ENCODE results near the gene IQCC. TPM values are rescaled to one million over a fixed set of nuclear protein-coding genes. Genes with fewer than 3 reads are reported as not detected.
A peak's percentile ranks its signal among the peaks of the same experiment; 100 is the strongest.

The IQCC gene
- total and polyA plus RNA-seq, 7 donors: 0.24 to 1.2 (median 0.69) TPM

DNA sequence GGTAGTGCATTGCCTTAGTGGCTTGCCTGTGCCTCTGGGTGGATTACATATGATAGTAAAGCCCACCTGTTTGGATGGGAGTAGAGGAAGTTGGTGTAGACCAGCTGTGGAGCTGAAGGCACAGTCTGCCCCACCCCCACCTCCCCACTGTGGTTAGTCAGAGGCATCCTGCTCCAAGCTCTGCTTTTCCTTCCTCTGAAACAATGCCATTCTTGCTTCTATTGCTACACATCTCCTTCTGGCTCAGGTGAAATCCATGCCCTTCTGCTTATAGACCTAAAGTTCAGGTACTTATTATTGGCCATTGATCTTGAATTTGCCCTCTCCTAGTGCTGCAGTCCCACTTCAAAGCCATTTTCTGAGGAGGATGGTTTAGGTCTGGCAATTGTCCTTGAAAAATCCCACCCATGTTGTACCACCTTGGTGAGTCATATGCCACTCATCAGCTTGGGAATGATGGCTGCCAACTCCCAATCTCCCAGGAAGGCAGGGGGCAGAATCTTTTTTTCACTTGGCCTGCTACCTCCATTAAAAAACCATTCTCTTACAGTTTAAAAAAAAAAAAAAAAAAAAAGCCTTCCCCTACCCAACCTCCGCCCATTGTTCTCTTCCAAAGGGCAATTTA, 32.7 kb upstream of the IQCC start:
- Histone ChIP-seq H3K27me3 (ENCODE audit: insufficient read depth in 3 of 3, low read length in 2 of 3) (no peaks in the 10 kb centered on the region), H3K36me3 (ENCODE audit: insufficient read depth in 1 of 2, low read depth in 1 of 2) (peaks cover 13 to 75% of the 10 kb centered on the region in 2 donors), H3K4me1 (no peaks in the 10 kb centered on the region), H3K9me3 (no peaks in the 10 kb centered on the region), H3K27ac (no peak overlapping the region), H3K4me3 (no peak overlapping the region)
- ATAC-seq (no peak), DNase-seq (no peak)
- TF ChIP-seq, protein P1, sequence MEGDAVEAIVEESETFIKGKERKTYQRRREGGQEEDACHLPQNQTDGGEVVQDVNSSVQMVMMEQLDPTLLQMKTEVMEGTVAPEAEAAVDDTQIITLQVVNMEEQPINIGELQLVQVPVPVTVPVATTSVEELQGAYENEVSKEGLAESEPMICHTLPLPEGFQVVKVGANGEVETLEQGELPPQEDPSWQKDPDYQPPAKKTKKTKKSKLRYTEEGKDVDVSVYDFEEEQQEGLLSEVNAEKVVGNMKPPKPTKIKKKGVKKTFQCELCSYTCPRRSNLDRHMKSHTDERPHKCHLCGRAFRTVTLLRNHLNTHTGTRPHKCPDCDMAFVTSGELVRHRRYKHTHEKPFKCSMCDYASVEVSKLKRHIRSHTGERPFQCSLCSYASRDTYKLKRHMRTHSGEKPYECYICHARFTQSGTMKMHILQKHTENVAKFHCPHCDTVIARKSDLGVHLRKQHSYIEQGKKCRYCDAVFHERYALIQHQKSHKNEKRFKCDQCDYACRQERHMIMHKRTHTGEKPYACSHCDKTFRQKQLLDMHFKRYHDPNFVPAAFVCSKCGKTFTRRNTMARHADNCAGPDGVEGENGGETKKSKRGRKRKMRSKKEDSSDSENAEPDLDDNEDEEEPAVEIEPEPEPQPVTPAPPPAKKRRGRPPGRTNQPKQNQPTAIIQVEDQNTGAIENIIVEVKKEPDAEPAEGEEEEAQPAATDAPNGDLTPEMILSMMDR (IDR thresholded peaks at IDR 0.05): no peak
- intact Hi-C loops (cut with DNase I): no loop called here
- WGBS, 3 donors: 85 to 95% (median 95%) methylated on average over 1 of the region's 1 CpG

DNA sequence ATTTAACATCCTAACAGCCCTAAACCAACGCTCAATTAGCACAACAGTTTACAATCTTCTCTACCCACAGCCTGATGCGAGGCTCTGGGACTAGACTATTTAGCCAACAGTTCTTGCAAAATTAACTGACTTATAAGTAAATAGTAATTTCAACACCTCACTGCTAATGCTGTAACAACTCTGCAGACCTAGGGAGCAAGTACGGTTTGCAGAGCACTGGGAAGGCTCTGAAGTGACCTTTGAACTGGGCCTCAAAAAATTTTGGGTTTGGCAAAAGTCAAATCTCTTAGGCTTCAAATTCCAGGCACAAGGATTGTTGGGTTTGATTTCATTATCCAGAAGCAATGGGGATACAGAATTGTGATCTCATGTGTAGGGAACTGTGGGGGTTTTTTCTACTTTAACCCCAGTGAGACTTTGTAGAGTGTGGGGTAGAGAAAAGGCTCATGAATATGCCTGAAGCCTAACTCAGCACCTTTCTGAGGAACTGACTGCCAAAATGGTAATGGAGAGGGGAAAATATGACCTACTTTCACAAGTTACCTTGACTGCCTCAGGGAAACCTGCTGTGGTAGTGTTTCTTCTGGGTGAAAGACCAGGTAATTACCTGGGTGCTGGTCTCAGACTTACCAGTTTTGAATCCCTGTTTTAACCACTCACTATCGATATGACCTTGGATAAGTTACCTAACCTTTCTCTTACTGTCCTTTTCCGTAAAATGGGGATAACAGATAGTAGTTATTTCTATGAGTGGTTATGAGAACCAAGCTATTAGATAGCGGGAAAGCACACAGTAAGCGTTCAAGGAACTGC, 26.9 kb upstream of the IQCC start:
- 77 to 82% (median 79%) methylated on average over 7 of the region's 7 CpGs for WGBS, 3 donors
- peak overlapping the region; percentile 98 for H3K27ac ChIP-seq
- peaks cover 3 to 43% of the 10 kb centered on the region in 2 donors for H3K36me3 ChIP-seq (ENCODE audit: insufficient read depth in 1 of 2, low read depth in 1 of 2)
- H3K4me1 ChIP-seq: peaks cover 29% of the 10 kb centered on the region
- TF ChIP-seq, protein P1 (IDR thresholded peaks at IDR 0.05): no peak
- intact Hi-C loops (cut with DNase I): no loop called here
- no peaks in the 10 kb centered on the region for H3K27me3 ChIP-seq (ENCODE audit: insufficient read depth in 3 of 3, low read length in 2 of 3)
- H3K9me3 ChIP-seq: no peaks in the 10 kb centered on the region
- DNase-seq (no peak), ATAC-seq (no peak)
- H3K4me3 ChIP-seq: peak overlapping the region; percentile 81

DNA sequence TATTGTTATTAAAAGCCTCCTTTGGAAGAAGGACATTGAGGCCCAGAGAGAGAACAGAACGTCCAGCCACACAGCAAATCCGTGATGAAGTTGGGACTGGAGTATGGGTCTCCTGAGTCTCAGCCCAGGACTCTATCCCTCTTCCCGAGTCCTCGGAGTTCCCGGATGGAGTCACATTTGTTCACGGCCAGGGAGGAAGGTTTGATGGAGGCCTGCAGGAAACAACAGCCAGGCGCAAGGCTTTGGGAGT, 26.4 kb upstream of the IQCC start:
- Histone ChIP-seq H3K4me1 (peaks cover 34% of the 10 kb centered on the region), H3K4me3 (peak overlapping the region; percentile 81), H3K9me3 (no peaks in the 10 kb centered on the region), H3K36me3 (ENCODE audit: insufficient read depth in 1 of 2, low read depth in 1 of 2) (peaks cover 3 to 43% of the 10 kb centered on the region in 2 donors), H3K27ac (peak overlapping the region; percentile 98), H3K27me3 (ENCODE audit: insufficient read depth in 3 of 3, low read length in 2 of 3) (no peaks in the 10 kb centered on the region)
- intact Hi-C loops (cut with DNase I): no loop called here
- TF ChIP-seq, protein P1 (IDR thresholded peaks at IDR 0.05): no peak
- 3 to 6% (median 6%) methylated on average over 7 of the region's 7 CpGs for WGBS, 3 donors
- ATAC-seq (peak; percentile 2 to 32 (median 24)), DNase-seq (no peak)

GRCh38 chr1:32179443-32180185, 25.9 kb upstream of the IQCC start, which contains the start of gene TXLNA:
TXLNA (plus strand) TSS chr1:32179675; CDS start chr1:32180346, 671 bp downstream.
- WGBS, 3 donors: 0 to 1% (median 0%) methylated on average over 42 to 79 of the region's 79 CpGs
- Histone ChIP-seq H3K36me3 (ENCODE audit: insufficient read depth in 1 of 2, low read depth in 1 of 2) (peaks cover 3 to 44% of the 10 kb centered on the region in 2 donors), H3K9me3 (no peaks in the 10 kb centered on the region), H3K4me3 (peak within 1 kb of the TSS; percentile 81), H3K27me3 (ENCODE audit: insufficient read depth in 3 of 3, low read length in 2 of 3) (no peaks in the 10 kb centered on the region), H3K4me1 (peaks cover 39% of the 10 kb centered on the region), H3K27ac (peak within 1 kb of the TSS; percentile 98)
- ATAC-seq: peak; percentile 90 to 95 (median 92)
- TF ChIP-seq, protein P1 (IDR thresholded peaks at IDR 0.05): no peak
- DNase-seq: peak; percentile 96 to 97
- intact Hi-C loops (cut with DNase I): loop anchor here in 1 of 2 donors (2.0 to 5.0 kb wide), 2 partner anchors 19 to 72 kb away; partner anchors contain the start of gene KPNA6

Measured in psoas muscle (tissue), 8 donors.